GM13976 (cell line): ENCODE measurements around the gene NDUFS8.

Experiments
- DNase-seq: peaks from one replicate; pipeline ENCODE4 v3.0.0; 2012; ENCODE audit warnings: low spot score
- in situ Hi-C: fragments of 300-500 bp; cut with MboI; formaldehyde crosslinking; loops from one replicate; pipeline ENCODE4 v1.12.0; 2022; ENCODE audit warnings: low sequenced_read_pairs, mixed read lengths, inconsistent platforms; ENCODE audit not compliant: unreplicated experiment
- TF ChIP-seq, protein P1 (sequence below): IDR thresholded peaks from 2 replicates; pipeline ENCODE4 v1.5.1; 2012; ENCODE audit warnings: borderline replicate concordance, mild to moderate bottlenecking; ENCODE audit not compliant: insufficient read depth; ENCODE audit errors: extremely low read depth, missing control alignments, control extremely low read depth

The NDUFS8 gene

GRCh38 chr11:68028802-68029545 is 1.5 kb upstream of the NDUFS8 start:
- no peak for DNase-seq
- TF ChIP-seq, protein P1, sequence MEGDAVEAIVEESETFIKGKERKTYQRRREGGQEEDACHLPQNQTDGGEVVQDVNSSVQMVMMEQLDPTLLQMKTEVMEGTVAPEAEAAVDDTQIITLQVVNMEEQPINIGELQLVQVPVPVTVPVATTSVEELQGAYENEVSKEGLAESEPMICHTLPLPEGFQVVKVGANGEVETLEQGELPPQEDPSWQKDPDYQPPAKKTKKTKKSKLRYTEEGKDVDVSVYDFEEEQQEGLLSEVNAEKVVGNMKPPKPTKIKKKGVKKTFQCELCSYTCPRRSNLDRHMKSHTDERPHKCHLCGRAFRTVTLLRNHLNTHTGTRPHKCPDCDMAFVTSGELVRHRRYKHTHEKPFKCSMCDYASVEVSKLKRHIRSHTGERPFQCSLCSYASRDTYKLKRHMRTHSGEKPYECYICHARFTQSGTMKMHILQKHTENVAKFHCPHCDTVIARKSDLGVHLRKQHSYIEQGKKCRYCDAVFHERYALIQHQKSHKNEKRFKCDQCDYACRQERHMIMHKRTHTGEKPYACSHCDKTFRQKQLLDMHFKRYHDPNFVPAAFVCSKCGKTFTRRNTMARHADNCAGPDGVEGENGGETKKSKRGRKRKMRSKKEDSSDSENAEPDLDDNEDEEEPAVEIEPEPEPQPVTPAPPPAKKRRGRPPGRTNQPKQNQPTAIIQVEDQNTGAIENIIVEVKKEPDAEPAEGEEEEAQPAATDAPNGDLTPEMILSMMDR: no peak
- in situ Hi-C loops: loop anchor here (10.0 kb wide), 1 partner anchor 176 kb away; no protein-coding TSS in a partner anchor

DNA sequence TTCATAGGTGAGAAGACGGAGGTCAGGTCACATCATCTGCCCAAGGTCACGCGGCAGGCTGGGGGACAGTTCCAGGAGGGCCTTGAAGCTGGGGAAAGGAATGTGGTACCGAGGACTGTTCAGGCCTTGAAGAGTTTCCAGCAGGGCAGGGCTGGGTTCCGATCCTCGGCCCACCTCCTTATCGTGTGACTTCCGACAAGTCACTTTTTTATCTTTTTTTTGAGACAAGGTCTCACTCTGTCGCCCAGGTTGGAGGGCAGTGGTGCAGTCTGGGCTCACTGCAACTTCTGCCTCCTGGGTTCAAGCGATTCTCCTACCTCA is 623 bp downstream of the NDUFS8 start:
- in situ Hi-C loops: no loop called here
- TF ChIP-seq, protein P1: no peak
- no peak for DNase-seq

DNA sequence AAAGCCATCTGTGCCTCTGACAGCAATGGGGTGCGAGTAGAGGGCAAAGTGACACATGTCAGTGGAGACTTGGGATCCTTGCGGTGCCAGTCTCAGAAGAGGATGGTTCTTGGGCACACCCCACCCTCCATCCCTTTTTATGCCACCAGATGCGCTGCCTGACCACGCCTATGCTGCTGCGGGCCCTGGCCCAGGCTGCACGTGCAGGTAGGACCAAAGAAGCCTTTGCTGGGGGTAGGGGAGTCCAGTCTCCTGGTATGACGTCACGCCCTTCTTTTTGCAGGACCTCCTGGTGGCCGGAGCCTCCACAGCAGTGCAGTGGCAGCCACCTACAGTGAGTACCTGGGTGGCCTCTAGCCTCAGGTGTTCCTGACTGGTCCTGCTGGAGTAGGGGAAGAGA is 1.5 kb downstream of the NDUFS8 start:
- DNase-seq: no peak
- in situ Hi-C loops: no loop called here
- TF ChIP-seq, protein P1: no peak

DNA sequence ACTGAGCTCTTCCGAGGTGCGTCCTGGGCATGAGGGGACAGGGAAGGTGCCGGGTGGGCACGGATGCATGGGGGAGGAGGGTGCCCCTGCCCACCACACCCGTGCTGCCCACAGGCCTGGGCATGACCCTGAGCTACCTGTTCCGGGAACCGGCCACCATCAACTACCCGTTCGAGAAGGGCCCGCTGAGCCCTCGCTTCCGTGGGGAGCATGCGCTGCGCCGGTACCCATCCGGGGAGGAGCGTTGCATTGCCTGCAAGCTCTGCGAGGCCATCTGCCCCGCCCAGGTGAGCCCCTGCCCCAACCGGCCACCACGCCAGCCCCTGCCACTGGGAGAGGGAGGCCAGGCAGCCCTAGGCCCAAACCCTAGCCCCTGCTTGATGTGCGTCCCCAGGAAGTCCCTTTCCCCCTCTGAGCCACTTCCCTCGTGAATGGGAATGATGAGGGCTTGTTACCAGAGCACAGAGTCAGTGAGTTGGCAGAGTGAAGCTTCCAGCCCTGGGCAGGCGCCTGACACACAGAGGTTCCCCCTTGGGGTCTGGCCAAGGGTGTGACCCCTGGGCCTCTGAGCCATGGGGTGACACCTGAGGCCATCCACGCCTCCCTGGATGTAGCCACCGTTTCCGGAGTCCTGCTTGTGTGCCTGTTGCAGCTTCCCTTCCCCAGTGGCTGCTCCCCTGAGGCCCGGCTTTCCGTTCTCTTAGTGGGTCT is 2.7 kb downstream of the NDUFS8 start:
- DNase-seq: no peak
- TF ChIP-seq, protein P1: no peak
- in situ Hi-C loops: no loop called here

- TF ChIP-seq, protein P1: no peak
- in situ Hi-C loops: no loop called here
- DNase-seq: no peak
These were observed 3.2 kb downstream of the NDUFS8 start for GRCh38 chr11:68033708-68034045.

GRCh38 chr11:68035266-68035876 is 4.9 kb downstream of the NDUFS8 start:
- in situ Hi-C loops: no loop called here

More at GRCh38 chr11:68035266-68035876, 4.9 kb downstream of the NDUFS8 start:
- TF ChIP-seq, protein P1: no peak
- no peak for DNase-seq
